HG03095 (cell line): ENCODE data around the gene FILIP1L.
"Not testable (repeated sequence)": the region's sequence is repeated elsewhere in the genome, so short reads cannot be mapped to it uniquely, and the experiment has no call there.

Experiments used
- ATAC-seq: cut with Tn5 transposase; IDR thresholded peaks from one replicate; pipeline ENCODE4 v1.9.1; 2021; ENCODE audit warnings: moderate library complexity; ENCODE audit not compliant: unreplicated experiment

FILIP1L gene

GRCh38 chr3:100075851-100076730, 38.2 kb downstream of the FILIP1L start:
- no peak for ATAC-seq

- ATAC-seq = no peak
Observed at GRCh38 chr3:100075196-100075595, 39.1 kb downstream of the FILIP1L start.

GRCh38 chr3:100073714-100074307, 40.5 kb downstream of the FILIP1L start:
- peak; percentile 33 for ATAC-seq

- no peak for ATAC-seq
Observed at GRCh38 chr3:100073049-100073713, 41.1 kb downstream of the FILIP1L start.

GRCh38 chr3:100072326-100073048, 41.8 kb downstream of the FILIP1L start:
- peak; percentile 44 for ATAC-seq

GRCh38 chr3:100069472-100069871, 44.8 kb downstream of the FILIP1L start:
- ATAC-seq = no peak

- peak; percentile 53 for ATAC-seq
Observed at GRCh38 chr3:100068826-100069225, 45.5 kb downstream of the FILIP1L start.

GRCh38 chr3:100067589-100067988, 46.7 kb downstream of the FILIP1L start:
- ATAC-seq = no peak

- no peak for ATAC-seq
Observed at GRCh38 chr3:100063929-100064461, 50.3 kb downstream of the FILIP1L start.

GRCh38 chr3:100062665-100063064, 51.6 kb downstream of the FILIP1L start:
- ATAC-seq = no peak

- no peak for ATAC-seq
Observed at GRCh38 chr3:100060685-100061484, 53.4 kb downstream of the FILIP1L start.

GRCh38 chr3:100059472-100059871, 54.8 kb downstream of the FILIP1L start:
- ATAC-seq = no peak

- no peak for ATAC-seq
Observed at GRCh38 chr3:100057716-100058575, 56.4 kb downstream of the FILIP1L start.

- ATAC-seq = no peak
Observed at GRCh38 chr3:100053951-100054620, 60.2 kb downstream of the FILIP1L start.

GRCh38 chr3:100051513-100051912, 62.8 kb downstream of the FILIP1L start:
- not testable (repeated sequence) for ATAC-seq

GRCh38 chr3:100048248-100048647, 66.1 kb downstream of the FILIP1L start:
- ATAC-seq = no peak

GRCh38 chr3:100047455-100048141, 66.7 kb downstream of the FILIP1L start:
- peak; percentile 71 for ATAC-seq

- ATAC-seq = no peak
Observed at GRCh38 chr3:100046986-100047385, 67.3 kb downstream of the FILIP1L start.
